Measurements from ENCODE around the gene AUNIP.

The AUNIP gene

GRCh38 chr1:25828491-25828890 is 30.8 kb downstream of the AUNIP start:
- H3F3A ChIP-seq (ENCODE audit: insufficient read depth): no peaks in the 10 kb centered on the region
- no peaks in the 10 kb centered on the region; the same call in 1 of the 2 replicates for H4K20me1 ChIP-seq (ENCODE audit: low read depth, low read length)
- TF ChIP-seq CTCF (IDR thresholded peaks at IDR 0.05; ENCODE audit: insufficient read depth, low read length, poor library complexity, severe bottlenecking): no peak
- TF ChIP-seq EZH2phosphoT487 (conservative IDR thresholded peaks at IDR 0.05; ENCODE audit: low read length): no peak
- H2AFZ ChIP-seq (ENCODE audit: low read depth, low read length, severe bottlenecking): no peak overlapping the region
- peaks cover 7% of the 10 kb centered on the region; the same call in 1 of the 2 replicates for H3K36me3 ChIP-seq (ENCODE audit: low read length)
- no peaks in the 10 kb centered on the region for H3K79me2 ChIP-seq (ENCODE audit: insufficient read depth, low read length)
- H3K9me3 ChIP-seq (ENCODE audit: insufficient read depth, low read length): no peaks in the 10 kb centered on the region
- no peak overlapping the region for H3K4me2 ChIP-seq (ENCODE audit: low read depth, low read length, poor library complexity, severe bottlenecking)
- no peak overlapping the region for H3K4me3 ChIP-seq (ENCODE audit: insufficient read depth, low read length, poor library complexity, severe bottlenecking)
- H3K27ac ChIP-seq (ENCODE audit: low read depth, low read length): no peak overlapping the region
- H3K27me3 ChIP-seq (ENCODE audit: low read length): no peaks in the 10 kb centered on the region
- H3K9ac ChIP-seq (ENCODE audit: low read length): no peak overlapping the region
- no peaks in the 10 kb centered on the region for H3K9me2 ChIP-seq (replicated peaks; ENCODE audit: insufficient read depth, low read length)

- Histone ChIP-seq H3K9me2 (replicated peaks; ENCODE audit: insufficient read depth, low read length) (no peaks in the 10 kb centered on the region), H3K79me2 (ENCODE audit: insufficient read depth, low read length) (0 out of 2 replicates have a peak, but pooled peaks cover 4% of the 10 kb centered on the region), H3K27me3 (ENCODE audit: low read length) (no peaks in the 10 kb centered on the region), H3K9me3 (ENCODE audit: insufficient read depth, low read length) (no peaks in the 10 kb centered on the region), H3K4me3 (ENCODE audit: insufficient read depth, low read length, poor library complexity, severe bottlenecking) (no peak overlapping the region), H3K9ac (ENCODE audit: low read length) (no peak overlapping the region), H2AFZ (ENCODE audit: low read depth, low read length, severe bottlenecking) (no peak overlapping the region), H3K4me2 (ENCODE audit: low read depth, low read length, poor library complexity, severe bottlenecking) (no peak overlapping the region), H3K36me3 (ENCODE audit: low read length) (peaks cover 7% of the 10 kb centered on the region; the same call in 1 of the 2 replicates), H4K20me1 (ENCODE audit: low read depth, low read length) (no peaks in the 10 kb centered on the region), H3K27ac (ENCODE audit: low read depth, low read length) (no peak overlapping the region), H3F3A (ENCODE audit: insufficient read depth) (peaks cover 7% of the 10 kb centered on the region; the same call in 1 of the 2 replicates)
- TF ChIP-seq EZH2phosphoT487 (conservative IDR thresholded peaks at IDR 0.05; ENCODE audit: low read length): no peak
- no peak for TF ChIP-seq CTCF (IDR thresholded peaks at IDR 0.05; ENCODE audit: insufficient read depth, low read length, poor library complexity, severe bottlenecking)
Measured at GRCh38 chr1:25826571-25826970, 32.7 kb downstream of the AUNIP start.

- H3K27me3 ChIP-seq (ENCODE audit: low read length): no peaks in the 10 kb centered on the region
- H3K79me2 ChIP-seq (ENCODE audit: insufficient read depth, low read length): 0 out of 2 replicates have a peak, but pooled peaks cover 6% of the 10 kb centered on the region
- H2AFZ ChIP-seq (ENCODE audit: low read depth, low read length, severe bottlenecking): no peak overlapping the region
- no peaks in the 10 kb centered on the region for H4K20me1 ChIP-seq (ENCODE audit: low read depth, low read length)
- TF ChIP-seq CTCF (IDR thresholded peaks at IDR 0.05; ENCODE audit: insufficient read depth, low read length, poor library complexity, severe bottlenecking): no peak
- no peak for TF ChIP-seq EZH2phosphoT487 (conservative IDR thresholded peaks at IDR 0.05; ENCODE audit: low read length)
- no peak overlapping the region for H3K4me2 ChIP-seq (ENCODE audit: low read depth, low read length, poor library complexity, severe bottlenecking)
- H3K27ac ChIP-seq (ENCODE audit: low read depth, low read length): no peak overlapping the region
- H3K9me2 ChIP-seq (replicated peaks; ENCODE audit: insufficient read depth, low read length): no peaks in the 10 kb centered on the region
- no peak overlapping the region for H3K4me3 ChIP-seq (ENCODE audit: insufficient read depth, low read length, poor library complexity, severe bottlenecking)
- H3F3A ChIP-seq (ENCODE audit: insufficient read depth): peaks cover 8% of the 10 kb centered on the region; the same call in 1 of the 2 replicates
- peaks cover 7% of the 10 kb centered on the region; the same call in 1 of the 2 replicates for H3K36me3 ChIP-seq (ENCODE audit: low read length)
- no peaks in the 10 kb centered on the region for H3K9me3 ChIP-seq (ENCODE audit: insufficient read depth, low read length)
- no peak overlapping the region for H3K9ac ChIP-seq (ENCODE audit: low read length)
Measured at GRCh38 chr1:25825605-25826004, 33.7 kb downstream of the AUNIP start.
